Upper lobe of left lung (tissue), 6 donors: ENCODE measurements around the gene PPP1R2. TPM values are rescaled to one million over a fixed set of nuclear protein-coding genes. Genes with fewer than 3 reads are reported as not detected.

Source experiments
- ATAC-seq, 2 donors: fragments of 200-7000 bp; cut with Tn5 transposase; one replicate each; pipeline ENCODE4 v1.9.1; 2022; ENCODE audit warnings: mild to moderate bottlenecking in 2 of 2, moderate library complexity in 2 of 2; ENCODE audit not compliant: low FRiP score in 2 of 2
- DNase-seq, 2 donors: peaks; one replicate each; pipeline ENCODE4 v3.0.0-alpha.2; 2019 to 2020
- H3K27ac ChIP-seq, 4 donors: fragments of 200-600 bp; sonication (generic); one replicate each; pipeline ENCODE4 v1.5.1; 2016 to 2019
- H3K27me3 ChIP-seq, 4 donors: fragments of 200-600 bp; sonication (generic); one replicate each; pipeline ENCODE4 v1.5.1; 2017 to 2019
- H3K36me3 ChIP-seq, 4 donors: fragments of 200-600 bp; sonication (generic); one replicate each; pipeline ENCODE4 v1.5.1; 2016 to 2019
- H3K4me1 ChIP-seq, 4 donors: fragments of 200-600 bp; sonication (generic); one replicate each; pipeline ENCODE4 v1.5.1; 2018 to 2019
- H3K4me3 ChIP-seq, 4 donors: fragments of 200-600 bp; sonication (generic); one replicate each; pipeline ENCODE4 v1.5.1; 2017 to 2019; ENCODE audit warnings: mild to moderate bottlenecking in 2 of 4, moderate library complexity in 1 of 4
- H3K9me3 ChIP-seq, 4 donors: fragments of 200-600 bp; sonication (generic); one replicate each; pipeline ENCODE4 v1.5.1; 2018 to 2019
- CTCF ChIP-seq, 6 experiments: fragments of 450-650 bp in 4 of 6; fragments of 200-600 bp in 2 of 6; sonication (generic) in 2 of 6; IDR thresholded peaks; one replicate each; pipeline ENCODE4 v1.5.1; 2016 to 2019; ENCODE audit warnings: antibody characterized with exemption in 6 of 6
- EP300 ChIP-seq, 4 donors: sonication (generic); formaldehyde crosslinking; IDR thresholded peaks; one replicate each; pipeline ENCODE4 v1.5.1; 2017; ENCODE audit warnings: antibody characterized with exemption in 4 of 4, control low read depth in 2 of 4
- POLR2A ChIP-seq, 4 donors: fragments of 450-650 bp; IDR thresholded peaks; one replicate each; pipeline ENCODE4 v1.5.1; 2016 to 2017; ENCODE audit warnings: antibody characterized with exemption in 4 of 4, mild to moderate bottlenecking in 2 of 4
- POLR2AphosphoS5 ChIP-seq, 2 donors: sonication (generic); formaldehyde crosslinking; IDR thresholded peaks; one replicate each; pipeline ENCODE4 v1.5.1; 2017; ENCODE audit warnings: antibody characterized with exemption in 2 of 2
- WGBS, 2 donors: methylation state at CpG; one replicate each; pipeline ENCODE4 v1.1.5; 2017 to 2018; 5-methylcytosine and 5-hydroxymethylcytosine counted together
- total RNA-seq, 6 donors: library from RNA; depleted of rRNA in 4 of 6; stranded (reverse); fragments of >200 nt in 4 of 6; gene quantifications; one replicate each; pipeline versions ENCODE4 v1.1.0 to v1.2.1, GENCODE V29; 2016 to 2021
- donor health status: DM: no; HTN: no; CAD: no; lungs with moderate emphysema.
- donor health status: DM: no; HTN: yes; CAD: no; lungs with severe emphysema.

PPP1R2 gene
- total RNA-seq, 6 donors from 2014 or later, result 38.5 to 170 (median 61.2) TPM

GRCh38 chr3:195539479-195539878 lies 3.6 kb downstream of the PPP1R2 start:
- Histone ChIP-seq H3K36me3 (no peaks in the 10 kb centered on the region), H3K4me1 (peaks cover 29 to 56% (median 38%) of the 10 kb centered on the region in 4 donors), H3K9me3 (no peaks in the 10 kb centered on the region), H3K27ac (no peak overlapping the region), H3K4me3 (no peak overlapping the region), H3K27me3 (no peaks in the 10 kb centered on the region)
- DNase-seq (no peak), ATAC-seq (no peak)
- TF ChIP-seq CTCF (IDR thresholded peaks at IDR 0.05) (no peak), POLR2AphosphoS5 (IDR thresholded peaks at IDR 0.05) (no peak), POLR2A (IDR thresholded peaks at IDR 0.05) (no peak), EP300 (IDR thresholded peaks at IDR 0.05) (no peak)
- 67 to 73% methylated on average over 5 of the region's 5 CpGs for WGBS, 2 donors

- WGBS, 2 donors, result 81 to 84% methylated on average over 2 of the region's 2 CpGs
- Histone ChIP-seq H3K4me1 (peaks cover 27 to 61% (median 31%) of the 10 kb centered on the region in 4 donors), H3K36me3 (no peaks in the 10 kb centered on the region), H3K9me3 (no peaks in the 10 kb centered on the region), H3K4me3 (no peak overlapping the region), H3K27me3 (no peaks in the 10 kb centered on the region), H3K27ac (no peak overlapping the region)
- TF ChIP-seq CTCF (IDR thresholded peaks at IDR 0.05) (no peak), POLR2A (IDR thresholded peaks at IDR 0.05) (no peak), POLR2AphosphoS5 (IDR thresholded peaks at IDR 0.05) (no peak), EP300 (IDR thresholded peaks at IDR 0.05) (no peak)
- ATAC-seq (no peak), DNase-seq (no peak)
Measured at GRCh38 chr3:195537995-195538394, 5.1 kb downstream of the PPP1R2 start.

GRCh38 chr3:195535293-195535692 lies 7.8 kb downstream of the PPP1R2 start:
- TF ChIP-seq POLR2AphosphoS5 (IDR thresholded peaks at IDR 0.05) (no peak), EP300 (IDR thresholded peaks at IDR 0.05) (no peak), POLR2A (IDR thresholded peaks at IDR 0.05) (no peak), CTCF (IDR thresholded peaks at IDR 0.05) (no peak)
- H3K4me1 ChIP-seq, result peaks cover 14 to 44% (median 19%) of the 10 kb centered on the region in 4 donors
- H3K9me3 ChIP-seq, result no peaks in the 10 kb centered on the region
- H3K36me3 ChIP-seq, result no peaks in the 10 kb centered on the region
- WGBS, 2 donors, result 86 to 88% methylated on average over 5 of the region's 5 CpGs
- H3K27ac ChIP-seq, result no peak overlapping the region
- DNase-seq, result no peak
- no peak for ATAC-seq
- no peaks in the 10 kb centered on the region for H3K27me3 ChIP-seq
- H3K4me3 ChIP-seq, result no peak overlapping the region

- Histone ChIP-seq H3K27me3 (no peaks in the 10 kb centered on the region), H3K4me1 (peaks cover 0 to 20% (median 7%) of the 10 kb centered on the region in 4 donors), H3K9me3 (no peaks in the 10 kb centered on the region), H3K4me3 (no peak overlapping the region), H3K36me3 (peaks cover 0 to 5% (median 2%) of the 10 kb centered on the region in 4 donors), H3K27ac (no peak overlapping the region)
- TF ChIP-seq EP300 (IDR thresholded peaks at IDR 0.05), result no peak
- no peak for TF ChIP-seq CTCF (IDR thresholded peaks at IDR 0.05)
- no peak for TF ChIP-seq POLR2AphosphoS5 (IDR thresholded peaks at IDR 0.05)
- TF ChIP-seq POLR2A (IDR thresholded peaks at IDR 0.05), result no peak
- ATAC-seq (no peak), DNase-seq (no peak)
- 73 to 88% methylated on average over 7 of the region's 7 CpGs for WGBS, 2 donors
Measured at GRCh38 chr3:195532834-195533233, 10.3 kb downstream of the PPP1R2 start.

DNA sequence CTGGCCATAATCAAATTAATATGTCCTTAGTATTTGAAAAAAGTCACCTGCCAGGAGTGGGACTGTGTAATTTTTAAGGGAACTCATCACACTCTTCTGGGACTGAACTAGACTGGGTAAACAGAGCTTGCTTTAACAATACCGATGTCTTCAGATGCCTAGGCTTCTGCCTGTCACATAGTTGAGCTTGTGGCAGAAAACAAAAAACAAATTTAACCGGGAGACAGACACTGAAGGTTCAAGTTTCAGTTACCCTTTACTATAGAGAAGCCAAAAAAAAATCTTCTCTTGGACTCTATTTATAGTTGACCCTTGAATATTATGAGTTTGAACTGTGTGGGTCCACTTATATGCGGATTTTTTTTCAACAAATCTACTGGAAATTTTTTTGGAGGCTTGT lies 10.8 kb downstream of the PPP1R2 start:
- H3K4me3 ChIP-seq, result no peak overlapping the region
- no peak for ATAC-seq
- 43 to 74% methylated on average over 3 of the region's 3 CpGs for WGBS, 2 donors

More for the DNA sequence above, 10.8 kb downstream of the PPP1R2 start:
- H3K27me3 ChIP-seq, result no peaks in the 10 kb centered on the region
- no peaks in the 10 kb centered on the region for H3K9me3 ChIP-seq
- TF ChIP-seq EP300 (IDR thresholded peaks at IDR 0.05) (no peak), CTCF (IDR thresholded peaks at IDR 0.05) (no peak), POLR2A (IDR thresholded peaks at IDR 0.05) (no peak), POLR2AphosphoS5 (IDR thresholded peaks at IDR 0.05) (no peak)
- H3K36me3 ChIP-seq, result peaks cover 0 to 8% (median 3%) of the 10 kb centered on the region in 4 donors
- no peak overlapping the region for H3K27ac ChIP-seq
- H3K4me1 ChIP-seq, result peaks cover 0 to 16% (median 6%) of the 10 kb centered on the region in 4 donors
- no peak for DNase-seq
